NCI-H82 treated with DMSO at 0.1 percent for 48 hours (cell line): ENCODE data around the gene OSBPL2.

Experiments used
- DNase-seq: peaks from one replicate; lab custom pipeline; 2025; ENCODE audit not compliant: unreplicated experiment; lab: John Stamatoyannopoulos, UW

The OSBPL2 gene

GRCh38 chr20:62234339-62234738, 4.0 kb upstream of the OSBPL2 start:
- no peak for DNase-seq

GRCh38 chr20:62235001-62235776, 3.1 kb upstream of the OSBPL2 start:
- DNase-seq, result no peak

- DNase-seq, result no peak
These were observed 2.6 kb upstream of the OSBPL2 start for GRCh38 chr20:62235777-62236157.

GRCh38 chr20:62236200-62236599, 2.1 kb upstream of the OSBPL2 start:
- DNase-seq, result no peak

- DNase-seq, result no peak
These were observed 1.4 kb upstream of the OSBPL2 start for GRCh38 chr20:62236766-62237513.

GRCh38 chr20:62237514-62237800, 864 bp upstream of the OSBPL2 start:
- DNase-seq, result no peak

- DNase-seq, result no peak
These were observed 402 bp downstream of the OSBPL2 start for GRCh38 chr20:62238569-62239277.

- DNase-seq, result no peak
These were observed 1.1 kb downstream of the OSBPL2 start for GRCh38 chr20:62239278-62239879.

- no peak for DNase-seq
These were observed 1.8 kb downstream of the OSBPL2 start for GRCh38 chr20:62240020-62240685.

- no peak for DNase-seq
These were observed 3.2 kb downstream of the OSBPL2 start for GRCh38 chr20:62241506-62241905.

GRCh38 chr20:62242176-62242575, 3.9 kb downstream of the OSBPL2 start:
- DNase-seq, result no peak

GRCh38 chr20:62243106-62243505, 4.8 kb downstream of the OSBPL2 start:
- no peak for DNase-seq

- no peak for DNase-seq
These were observed 5.7 kb downstream of the OSBPL2 start for GRCh38 chr20:62243906-62244515.

GRCh38 chr20:62244644-62245108, 6.4 kb downstream of the OSBPL2 start:
- no peak for DNase-seq

- DNase-seq, result no peak
These were observed 7.6 kb downstream of the OSBPL2 start for GRCh38 chr20:62245911-62246280.

GRCh38 chr20:62246431-62246830, 8.1 kb downstream of the OSBPL2 start:
- DNase-seq, result no peak

- no peak for DNase-seq
These were observed 8.7 kb downstream of the OSBPL2 start for GRCh38 chr20:62246872-62247652.

- DNase-seq, result no peak
These were observed 10.7 kb downstream of the OSBPL2 start for GRCh38 chr20:62248890-62249560.

GRCh38 chr20:62252342-62252966, 14.1 kb downstream of the OSBPL2 start:
- DNase-seq, result no peak
